ENCODE results near the gene ARMH1.
A peak's percentile ranks its signal among the peaks of the same experiment; 100 is the strongest.
"Not testable (repeated sequence)": the region's sequence is repeated elsewhere in the genome, so short reads cannot be mapped to it uniquely, and the experiment has no call there.

ARMH1 gene

DNA sequence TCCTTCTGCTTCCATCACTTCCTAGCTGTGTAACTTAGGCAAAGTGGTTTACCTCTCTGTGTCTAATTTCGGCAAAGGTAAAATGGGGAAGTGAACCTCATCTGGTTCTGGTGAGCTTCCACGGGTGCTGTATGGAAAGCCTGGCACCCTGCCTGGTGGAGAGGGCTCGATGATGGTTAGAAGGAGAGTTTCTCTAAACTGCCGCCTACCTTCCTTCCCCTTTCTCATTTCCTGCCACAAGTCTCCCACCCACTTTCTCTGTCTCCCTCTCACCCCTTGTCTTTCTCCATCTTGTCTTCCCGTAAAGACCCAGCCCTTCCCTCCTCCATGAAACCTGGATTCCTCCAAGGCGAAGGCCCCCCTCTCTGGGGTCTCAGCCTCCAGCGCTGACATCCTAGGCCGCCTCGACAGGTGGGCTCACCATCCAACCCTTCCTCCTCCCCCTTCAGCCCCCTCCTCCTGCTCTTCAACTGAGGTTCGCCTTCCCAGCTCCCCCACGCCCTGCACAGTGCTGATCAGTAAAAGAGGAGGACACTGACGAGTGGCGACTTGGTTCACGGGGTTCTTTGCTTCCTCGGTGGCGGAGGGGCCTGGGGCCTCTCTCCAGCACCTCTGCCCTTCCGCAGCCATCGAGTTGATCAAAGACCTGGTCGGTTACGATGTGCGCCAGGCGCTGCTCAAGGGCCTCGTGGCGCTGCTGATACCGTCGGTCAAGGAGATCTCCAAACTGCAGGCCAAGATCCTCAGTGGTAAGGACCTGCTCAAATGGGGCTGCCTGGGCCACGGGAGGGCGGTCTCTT, 49.2 kb downstream of the ARMH1 start:
- peak; percentile 21 to 87 for DNase-seq

DNA sequence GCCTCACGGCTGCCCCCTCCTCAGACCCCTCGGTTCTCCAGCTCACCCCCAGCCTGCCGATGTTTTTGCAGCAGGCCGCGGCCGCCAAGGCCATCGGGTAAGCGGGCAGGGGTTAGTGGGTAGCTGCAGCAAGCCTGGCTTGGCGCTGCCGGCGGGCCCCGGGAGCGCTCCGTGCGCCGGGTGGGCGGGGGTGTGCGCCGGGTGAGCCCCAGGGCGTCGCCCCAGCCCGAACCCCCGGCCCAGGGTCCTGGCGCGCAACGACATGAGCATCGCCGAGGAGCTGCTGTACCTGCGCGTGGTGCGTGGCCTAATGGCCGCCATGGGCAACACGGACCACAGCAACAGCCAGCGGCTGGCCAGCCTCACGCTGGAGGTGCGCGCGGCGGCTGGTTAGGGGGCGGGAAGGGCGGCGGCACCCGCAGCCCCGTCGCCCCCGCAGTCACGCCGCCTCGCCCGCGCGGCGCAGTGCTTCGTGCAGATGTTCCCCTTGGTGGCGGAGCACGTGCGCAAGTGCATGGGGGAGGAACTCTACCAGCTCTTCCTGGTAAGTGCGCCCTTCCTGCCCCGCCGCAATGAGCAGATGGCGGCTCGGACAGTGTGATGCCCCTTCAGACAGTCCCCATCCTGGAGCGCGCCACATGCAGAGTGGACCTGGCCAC, 49.9 kb downstream of the ARMH1 start:
- no peak for DNase-seq

DNA sequence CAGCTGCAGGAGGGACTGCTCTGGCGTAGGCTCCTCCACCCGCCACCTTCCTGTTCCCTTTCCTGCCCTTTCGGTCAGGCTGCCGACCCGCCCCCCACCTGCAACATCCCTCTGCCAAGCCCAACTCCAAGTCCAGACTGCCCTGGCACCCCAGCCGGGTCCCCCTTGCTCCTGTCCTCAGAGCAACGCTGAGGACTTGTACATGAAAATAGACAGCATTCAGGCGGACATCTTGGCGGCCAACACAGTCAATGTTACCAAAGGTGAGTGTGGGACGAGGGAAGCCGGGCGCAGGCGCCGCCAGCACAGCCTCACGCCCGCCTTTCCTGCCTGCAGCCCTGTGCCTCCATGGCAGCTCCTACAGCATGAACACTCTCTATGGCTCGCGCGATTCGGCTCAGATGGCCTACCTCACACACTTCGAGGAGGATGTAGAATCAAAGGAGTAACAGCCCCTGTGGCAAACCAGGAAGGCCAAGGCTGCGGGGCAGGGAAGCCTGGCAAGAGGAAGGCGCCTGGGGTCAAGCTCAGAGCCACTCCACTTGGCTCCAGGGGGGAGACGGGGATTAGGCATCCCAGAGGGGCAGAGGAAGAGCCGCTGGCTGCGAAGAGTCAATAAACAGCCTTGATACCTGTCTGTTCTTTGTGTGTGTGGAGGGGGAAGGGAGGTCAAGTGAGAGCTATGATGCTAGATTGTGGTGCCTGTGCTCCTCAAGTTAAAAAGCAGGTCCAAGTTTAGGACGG, 50.6 kb downstream of the ARMH1 start:
- no peak for DNase-seq

DNA sequence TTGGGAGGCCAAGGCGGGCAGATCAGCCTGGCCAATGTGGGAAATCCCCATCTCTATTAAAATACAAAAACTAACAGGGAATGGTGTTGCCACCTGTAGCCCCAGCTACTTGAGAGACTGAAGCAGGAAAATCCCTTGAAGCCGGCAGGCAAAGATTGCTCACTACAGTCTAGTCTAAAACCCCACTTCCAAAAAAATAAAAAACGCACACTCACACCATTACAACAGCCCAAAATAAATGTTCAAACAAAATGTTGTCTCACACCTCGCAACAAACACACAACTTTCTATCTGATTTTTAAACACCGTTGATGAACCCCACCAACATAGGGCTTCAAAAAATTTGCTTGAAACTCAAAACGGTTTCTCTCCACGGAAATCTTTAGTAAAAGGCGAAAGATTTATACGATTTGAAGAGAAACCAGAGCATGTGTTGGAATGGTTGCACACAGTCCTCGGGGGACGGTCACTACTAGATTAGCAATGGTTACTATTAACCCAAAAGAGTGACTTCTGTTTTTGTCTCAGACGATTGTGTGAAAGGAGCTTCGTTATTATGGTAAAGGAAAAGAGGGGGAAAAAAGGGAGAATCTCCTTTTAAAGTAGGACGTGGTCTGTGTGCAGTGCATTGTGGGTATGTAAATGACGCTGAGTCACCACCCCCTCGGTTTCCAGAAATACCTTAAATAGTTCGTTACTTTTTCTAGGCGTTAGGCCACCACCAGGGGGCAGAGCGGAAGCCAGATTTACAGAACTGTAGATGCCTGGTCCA, 56.4 kb downstream of the ARMH1 start, which contains the start of gene RNU5D-1:
Gene RNU5D-1, minus strand, starts transcription at position 430 of the 772 bp plus-strand sequence.
- peak; percentile 72 to 94 for DNase-seq

DNA sequence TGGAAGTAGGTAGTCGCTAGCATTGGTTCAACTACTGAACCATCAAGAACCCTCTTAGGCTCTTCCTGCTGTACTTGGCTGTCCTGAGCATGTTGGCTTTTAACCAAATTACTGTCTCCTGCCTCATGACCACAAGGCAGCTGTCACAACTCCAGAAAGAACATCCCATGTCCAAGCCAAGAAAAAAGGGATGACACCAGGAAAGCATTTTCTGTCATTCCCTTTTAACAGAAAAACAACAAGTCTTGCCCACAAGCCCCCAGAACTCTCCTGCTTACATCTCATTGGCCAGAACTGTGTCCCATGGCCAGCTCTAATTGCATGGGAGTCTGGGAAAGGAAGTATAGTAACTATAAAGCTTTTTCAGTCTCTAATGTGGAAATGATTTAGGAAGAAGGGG, 58.9 kb downstream of the ARMH1 start:
- DNase-seq, result no peak

DNA sequence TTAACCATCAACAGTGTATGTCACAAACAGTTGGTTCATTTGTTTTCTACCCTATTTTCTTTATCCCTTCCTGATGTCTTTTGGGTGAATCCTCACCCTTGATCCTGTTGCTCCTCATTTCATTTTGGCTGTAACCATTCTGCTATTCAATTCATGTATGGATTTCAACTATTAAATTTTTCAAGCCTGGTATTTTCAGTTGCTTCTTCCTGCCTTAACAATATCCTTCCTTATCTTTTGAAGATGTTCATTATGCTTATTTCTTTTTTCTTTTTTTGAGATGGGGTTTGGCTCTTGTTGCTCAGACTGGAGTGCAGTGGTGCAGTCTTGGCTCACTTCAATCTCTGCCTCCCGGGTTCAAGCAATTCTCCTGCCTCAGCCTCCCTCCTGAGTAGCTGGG, 59.3 kb downstream of the ARMH1 start:
- no peak for DNase-seq

DNA sequence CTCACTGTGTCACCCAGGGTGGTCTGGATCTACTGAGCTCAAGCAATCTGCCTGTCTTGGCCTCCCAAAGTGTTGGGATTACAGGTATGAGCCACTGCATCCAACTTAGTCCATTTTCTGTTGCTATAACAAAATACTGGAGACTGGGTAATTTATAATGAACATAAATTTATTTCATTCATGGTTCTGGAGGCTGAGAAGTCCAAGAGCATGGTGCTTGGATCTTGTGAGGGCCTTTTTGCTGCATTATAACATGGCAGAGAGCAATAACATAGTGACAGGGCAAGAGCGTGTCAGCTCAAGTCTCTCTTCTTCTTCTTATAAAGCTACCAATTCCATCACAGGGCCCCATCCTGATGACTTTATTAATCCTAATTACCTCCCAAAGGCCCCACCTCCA, 61.5 kb downstream of the ARMH1 start:
- DNase-seq, result no peak

DNA sequence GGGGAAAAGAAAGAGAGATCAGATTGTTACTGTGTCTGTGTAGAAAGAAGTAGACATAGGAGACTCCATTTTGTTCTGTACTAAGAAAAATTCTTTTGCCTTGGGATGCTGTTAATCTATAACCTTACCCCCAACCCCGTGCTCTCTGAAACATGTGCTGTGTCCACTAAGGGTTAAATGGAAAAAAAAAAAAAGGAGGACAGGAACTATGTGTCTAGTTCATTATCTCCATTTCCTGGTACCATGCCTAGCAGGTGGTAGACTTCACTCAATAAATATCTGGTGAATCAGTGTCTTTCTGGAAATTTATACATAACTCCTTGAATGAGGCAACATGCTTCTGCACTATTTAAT, 64.4 kb downstream of the ARMH1 start:
- not testable (repeated sequence) for DNase-seq

DNA sequence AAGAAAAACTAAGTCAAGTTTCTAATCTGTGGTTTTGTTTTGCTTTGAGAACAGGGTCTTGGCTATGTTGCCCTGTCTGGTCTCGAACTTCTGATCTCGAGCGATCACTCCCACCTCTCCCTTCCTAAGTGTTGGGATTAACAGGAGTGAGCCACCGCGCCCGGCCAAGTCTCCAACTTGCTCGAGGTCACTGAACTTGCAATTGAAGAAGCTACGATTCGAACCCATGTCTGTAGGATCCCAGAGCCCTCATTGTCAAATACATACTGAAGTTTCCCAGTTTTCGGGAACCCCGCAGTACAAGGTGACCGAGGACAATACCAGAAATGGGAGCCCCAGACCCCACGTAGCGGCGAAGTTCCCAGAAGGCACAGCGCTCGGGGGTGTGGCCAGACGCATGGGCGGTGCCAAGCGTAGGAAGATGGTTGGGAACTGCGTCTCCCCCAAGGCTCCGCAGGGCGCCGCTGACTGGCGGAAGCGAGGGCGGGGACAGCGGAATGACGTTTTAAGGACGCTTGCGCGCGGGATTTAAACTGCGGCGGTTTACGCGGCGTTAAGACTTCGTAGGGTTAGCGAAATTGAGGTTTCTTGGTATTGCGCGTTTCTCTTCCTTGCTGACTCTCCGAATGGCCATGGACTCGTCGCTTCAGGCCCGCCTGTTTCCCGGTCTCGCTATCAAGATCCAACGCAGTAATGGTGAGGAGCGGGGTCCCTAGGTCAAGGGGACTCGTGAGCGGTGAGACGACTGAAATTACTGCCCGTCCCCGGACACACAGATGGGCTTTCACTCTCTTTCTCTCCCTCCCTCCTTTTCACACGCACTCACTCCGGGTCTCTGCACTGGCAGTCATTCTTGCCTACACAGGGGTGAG, 65.0 kb downstream of the ARMH1 start, which contains the start of gene KIF2C:
Gene KIF2C, plus strand, starts transcription at position 531 of the 872 bp plus-strand sequence. Its CDS starts 96 bp downstream, at position 627.
- DNase-seq, result peak; percentile 78 to 96

DNA sequence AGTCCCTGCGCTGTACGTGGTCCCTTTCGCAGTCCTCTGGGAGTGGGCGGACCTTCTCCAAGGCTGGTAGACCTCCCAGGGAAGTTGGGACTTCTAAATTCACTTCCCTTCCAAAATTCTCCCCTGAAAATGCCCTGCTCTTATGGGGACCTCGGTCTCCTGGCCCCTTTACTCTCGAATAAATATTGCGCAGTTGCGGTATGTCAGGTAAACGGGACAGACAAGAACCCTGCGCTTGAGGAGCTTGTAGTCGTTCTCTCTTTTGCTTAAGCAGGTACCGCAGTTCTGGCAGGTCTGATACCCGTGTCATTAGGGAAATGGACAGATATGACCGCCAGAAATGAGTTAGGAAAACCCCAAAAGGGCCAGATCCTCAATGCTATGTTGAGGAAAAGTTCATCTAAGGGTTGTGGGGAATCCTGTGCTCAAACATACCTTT, 65.7 kb downstream of the ARMH1 start:
- DNase-seq, result no peak

DNA sequence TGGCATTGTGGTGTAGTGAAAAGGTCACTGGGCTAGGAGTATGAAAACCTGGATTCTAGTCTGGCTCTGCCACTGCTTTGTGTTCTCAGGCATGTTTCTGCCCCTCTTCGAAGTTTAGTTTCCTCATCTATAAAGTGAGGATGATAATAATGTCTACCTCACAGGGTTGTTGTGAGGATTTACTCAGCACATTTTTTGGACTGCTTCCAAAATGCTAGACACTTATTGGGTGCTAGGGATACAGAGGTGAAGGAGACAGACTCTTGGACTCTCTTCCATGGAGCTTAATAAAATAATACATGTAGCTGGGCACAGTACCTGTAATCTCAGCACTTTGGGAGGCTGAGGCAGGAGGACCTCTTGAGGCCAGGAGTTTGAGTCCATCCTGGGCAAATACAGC, 68.7 kb downstream of the ARMH1 start:
- DNase-seq, result no peak

DNA sequence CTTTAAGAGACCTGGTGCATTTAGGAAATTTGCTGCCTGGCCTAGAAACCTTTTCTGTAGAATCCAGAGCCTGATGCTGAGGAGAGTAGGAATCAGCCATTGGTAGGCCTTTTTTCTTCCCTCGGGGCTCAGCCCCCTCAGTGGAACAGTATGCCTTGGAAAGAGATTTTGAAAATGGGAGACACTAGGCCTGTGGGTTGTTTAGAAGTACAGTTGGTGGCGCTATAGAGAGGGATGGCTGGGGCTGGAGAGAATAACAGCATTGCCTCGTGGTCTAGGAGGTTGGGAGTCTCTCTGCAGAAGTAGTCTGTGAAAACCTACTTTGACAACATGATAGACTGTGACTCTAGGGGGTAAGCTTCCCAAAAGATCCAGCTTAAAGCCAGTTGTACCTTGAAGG, 73.4 kb downstream of the ARMH1 start:
- no peak for DNase-seq

DNA sequence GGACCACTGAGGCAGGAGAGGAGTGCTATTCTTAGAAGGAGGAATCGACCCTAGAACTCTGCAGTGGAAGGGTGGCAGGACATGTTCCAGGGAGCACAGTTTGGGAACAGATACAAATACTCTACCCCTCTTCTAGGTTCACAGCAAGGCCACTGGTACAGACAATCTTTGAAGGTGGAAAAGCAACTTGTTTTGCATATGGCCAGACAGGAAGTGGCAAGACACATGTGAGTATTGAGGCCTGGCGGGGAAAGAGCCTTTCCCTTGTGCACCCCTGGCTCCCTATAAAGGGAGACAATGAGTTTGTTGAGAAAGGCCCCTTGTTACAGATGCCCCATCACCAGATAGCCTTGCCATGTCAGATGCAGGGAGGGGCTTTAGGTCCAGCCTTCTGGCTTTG, 82.9 kb downstream of the ARMH1 start:
- no peak for DNase-seq

DNA sequence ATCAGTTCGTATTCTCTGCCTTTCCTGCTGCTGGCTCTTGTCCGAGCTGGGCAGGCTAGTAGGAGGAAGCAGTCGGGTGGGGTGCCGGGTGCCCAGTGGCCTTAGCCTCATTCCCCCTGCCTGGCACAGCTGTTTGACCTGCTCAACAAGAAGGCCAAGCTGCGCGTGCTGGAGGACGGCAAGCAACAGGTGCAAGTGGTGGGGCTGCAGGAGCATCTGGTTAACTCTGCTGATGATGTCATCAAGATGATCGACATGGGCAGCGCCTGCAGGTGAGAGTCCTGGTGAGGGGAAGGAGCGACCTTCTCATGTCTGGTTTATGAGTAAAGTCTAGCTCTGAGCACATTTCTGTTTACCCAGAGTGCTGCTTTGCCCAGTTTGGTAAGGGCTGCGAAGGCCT, 84.6 kb downstream of the ARMH1 start:
- no peak for DNase-seq

DNA sequence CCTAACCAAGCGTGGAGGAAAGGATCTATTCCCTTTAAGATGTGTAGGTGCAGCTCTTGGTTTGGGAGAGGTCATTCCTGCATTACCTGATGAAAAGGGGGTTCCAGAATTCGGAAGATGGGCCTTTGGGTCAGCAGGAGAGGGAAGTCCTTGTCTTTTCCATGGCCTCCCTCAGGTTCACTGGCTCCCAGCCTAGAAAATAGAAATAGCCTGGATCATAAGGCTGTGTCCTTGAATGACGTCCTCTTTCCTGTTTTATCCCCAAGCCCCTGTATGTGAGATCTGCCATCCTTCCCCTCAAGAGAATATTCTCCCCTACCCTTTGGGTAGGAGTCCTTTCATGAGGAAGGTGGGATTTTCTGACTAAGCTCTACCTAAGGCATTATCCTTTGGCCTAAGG, 86.4 kb downstream of the ARMH1 start:
- no peak for DNase-seq

DNA sequence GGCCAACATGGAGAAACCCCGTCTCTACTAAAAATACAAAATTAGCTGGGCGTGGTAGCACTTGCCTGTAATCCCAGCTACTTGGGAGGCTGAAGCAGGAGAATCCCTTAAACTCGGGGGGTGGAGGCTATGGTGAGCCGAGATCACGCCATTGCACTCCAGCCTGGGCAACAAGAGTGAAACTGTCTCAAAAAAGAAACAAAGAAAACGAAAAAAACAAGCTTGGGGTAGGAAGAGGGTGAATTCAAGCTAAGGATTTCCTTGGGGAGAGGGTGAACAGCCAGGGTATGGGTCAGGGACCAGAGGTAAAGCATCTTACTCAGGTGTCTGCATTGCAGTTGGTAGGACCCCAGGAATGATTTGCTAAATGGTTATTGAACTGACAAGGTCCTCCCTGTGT, 91.9 kb downstream of the ARMH1 start:
- DNase-seq, result not testable (repeated sequence)

All from bone marrow (tissue), 2 donors.